PFSK-1 (cell line): Measurements from ENCODE around the gene FRZB.

Experiments
- FOXP2 ChIP-seq: optimal IDR thresholded peaks from 2 replicates; pipeline ENCODE3; 2011; ENCODE audit warnings: borderline replicate concordance, control low read depth, inconsistent platforms; ENCODE audit not compliant: insufficient read depth; ENCODE audit errors: extremely low read length, extremely low read depth
- SIN3A ChIP-seq: IDR thresholded peaks from 2 replicates; pipeline ENCODE4 v1.6.1; 2012; ENCODE audit warnings: mild to moderate bottlenecking, low read length, moderate library complexity, borderline replicate concordance; ENCODE audit not compliant: insufficient read depth
- TAF1 ChIP-seq: IDR thresholded peaks from 2 replicates; pipeline ENCODE4 v1.6.1; 2012; ENCODE audit warnings: low read length, control low read depth, borderline replicate concordance; ENCODE audit not compliant: insufficient read depth
- TF ChIP-seq, protein P1 (sequence below), 2 experiments: IDR thresholded peaks; 2 replicates each; pipeline versions ENCODE4 v1.6.1 to v1.8.0; 2011 to 2012; ENCODE audit warnings: low read depth in 2 of 2, low read length in 2 of 2, control low read depth in 1 of 2, inconsistent platforms in 1 of 2, mild to moderate bottlenecking in 1 of 2, moderate library complexity in 1 of 2; ENCODE audit not compliant: insufficient read depth in 1 of 2

- TF ChIP-seq TAF1 (no peak), SIN3A (no peak), FOXP2 (no peak)
- TF ChIP-seq, protein P1, sequence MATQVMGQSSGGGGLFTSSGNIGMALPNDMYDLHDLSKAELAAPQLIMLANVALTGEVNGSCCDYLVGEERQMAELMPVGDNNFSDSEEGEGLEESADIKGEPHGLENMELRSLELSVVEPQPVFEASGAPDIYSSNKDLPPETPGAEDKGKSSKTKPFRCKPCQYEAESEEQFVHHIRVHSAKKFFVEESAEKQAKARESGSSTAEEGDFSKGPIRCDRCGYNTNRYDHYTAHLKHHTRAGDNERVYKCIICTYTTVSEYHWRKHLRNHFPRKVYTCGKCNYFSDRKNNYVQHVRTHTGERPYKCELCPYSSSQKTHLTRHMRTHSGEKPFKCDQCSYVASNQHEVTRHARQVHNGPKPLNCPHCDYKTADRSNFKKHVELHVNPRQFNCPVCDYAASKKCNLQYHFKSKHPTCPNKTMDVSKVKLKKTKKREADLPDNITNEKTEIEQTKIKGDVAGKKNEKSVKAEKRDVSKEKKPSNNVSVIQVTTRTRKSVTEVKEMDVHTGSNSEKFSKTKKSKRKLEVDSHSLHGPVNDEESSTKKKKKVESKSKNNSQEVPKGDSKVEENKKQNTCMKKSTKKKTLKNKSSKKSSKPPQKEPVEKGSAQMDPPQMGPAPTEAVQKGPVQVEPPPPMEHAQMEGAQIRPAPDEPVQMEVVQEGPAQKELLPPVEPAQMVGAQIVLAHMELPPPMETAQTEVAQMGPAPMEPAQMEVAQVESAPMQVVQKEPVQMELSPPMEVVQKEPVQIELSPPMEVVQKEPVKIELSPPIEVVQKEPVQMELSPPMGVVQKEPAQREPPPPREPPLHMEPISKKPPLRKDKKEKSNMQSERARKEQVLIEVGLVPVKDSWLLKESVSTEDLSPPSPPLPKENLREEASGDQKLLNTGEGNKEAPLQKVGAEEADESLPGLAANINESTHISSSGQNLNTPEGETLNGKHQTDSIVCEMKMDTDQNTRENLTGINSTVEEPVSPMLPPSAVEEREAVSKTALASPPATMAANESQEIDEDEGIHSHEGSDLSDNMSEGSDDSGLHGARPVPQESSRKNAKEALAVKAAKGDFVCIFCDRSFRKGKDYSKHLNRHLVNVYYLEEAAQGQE (IDR thresholded peaks at IDR 0.05; ENCODE audit: insufficient read depth in 1 of 2, low read depth in 2 of 2, low read length in 2 of 2) = no peak
These were observed 3.8 kb upstream of the FRZB start for GRCh38 chr2:182870227-182870626.
